ENCODE measurements around the gene LSS. TPM values are rescaled to one million over a fixed set of nuclear protein-coding genes. Genes with fewer than 3 reads are reported as not detected.
"Not testable (repeated sequence)": the region's sequence is repeated elsewhere in the genome, so short reads cannot be mapped to it uniquely, and the experiment has no call there.

Gene LSS
- total RNA-seq, 1 experiment from 2014 or later = 26.7 TPM

DNA sequence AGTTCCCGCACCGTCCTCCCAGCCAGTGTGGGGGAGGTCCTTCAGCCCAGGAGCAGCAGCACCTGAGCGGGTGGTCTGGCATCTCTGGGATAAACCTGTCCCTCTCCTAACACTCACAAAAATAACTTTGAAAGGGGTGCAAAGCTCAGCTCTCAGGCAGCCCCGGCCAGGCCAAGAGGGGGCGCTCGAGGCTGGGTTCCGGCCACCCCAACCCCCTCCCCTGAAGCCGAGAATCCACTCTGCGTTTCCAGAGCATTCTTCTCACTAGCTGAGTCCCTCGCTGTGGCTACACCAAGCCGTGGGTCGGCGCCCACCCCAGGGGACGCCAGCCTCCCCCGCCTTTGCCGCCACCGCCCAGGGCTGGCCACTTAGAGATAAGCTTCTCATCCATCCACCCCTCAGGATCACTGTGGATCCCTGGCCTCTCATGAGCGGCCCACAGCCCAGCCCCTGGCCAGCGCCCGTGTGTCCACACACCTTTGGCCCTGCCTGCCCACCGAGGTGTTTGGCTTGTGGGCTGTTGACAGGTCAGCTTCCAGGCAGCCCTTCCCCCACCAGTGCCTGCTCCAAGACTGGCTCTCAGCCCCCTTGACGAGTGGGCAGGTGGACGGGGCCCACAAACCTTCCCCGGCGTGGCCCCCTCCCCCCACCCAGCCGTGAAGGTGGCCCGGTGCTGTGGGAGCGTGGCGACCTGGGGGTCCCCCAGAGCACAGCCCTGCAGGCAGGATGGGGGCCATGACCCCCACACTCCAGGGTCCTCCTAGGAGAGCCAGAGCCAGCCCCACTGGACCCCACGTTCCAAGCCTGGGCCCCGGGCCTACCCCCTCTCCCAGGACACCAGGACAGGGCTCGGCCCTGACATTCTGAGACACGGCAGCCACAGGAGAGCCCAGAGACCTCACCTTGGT is 75.1 kb downstream of the LSS start:
- no peak for DNase-seq (ENCODE audit: low read depth)

DNA sequence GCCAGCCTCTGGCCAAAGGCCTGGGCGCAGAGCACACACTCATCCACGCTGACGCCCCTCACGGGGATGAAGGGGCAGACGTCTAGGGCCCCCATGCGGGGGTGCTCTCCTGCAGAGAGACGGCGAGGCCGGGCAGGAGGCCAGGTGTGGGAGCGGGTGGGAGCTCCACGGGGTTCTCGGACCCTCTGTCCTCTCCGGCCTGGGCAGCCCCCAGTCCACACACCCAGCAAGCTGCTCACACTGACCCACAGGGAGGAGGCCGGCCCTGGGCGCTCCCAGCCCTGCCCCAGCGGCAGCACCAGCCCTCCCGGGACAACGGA is 75.7 kb downstream of the LSS start:
- no peak for DNase-seq (ENCODE audit: low read depth)

DNA sequence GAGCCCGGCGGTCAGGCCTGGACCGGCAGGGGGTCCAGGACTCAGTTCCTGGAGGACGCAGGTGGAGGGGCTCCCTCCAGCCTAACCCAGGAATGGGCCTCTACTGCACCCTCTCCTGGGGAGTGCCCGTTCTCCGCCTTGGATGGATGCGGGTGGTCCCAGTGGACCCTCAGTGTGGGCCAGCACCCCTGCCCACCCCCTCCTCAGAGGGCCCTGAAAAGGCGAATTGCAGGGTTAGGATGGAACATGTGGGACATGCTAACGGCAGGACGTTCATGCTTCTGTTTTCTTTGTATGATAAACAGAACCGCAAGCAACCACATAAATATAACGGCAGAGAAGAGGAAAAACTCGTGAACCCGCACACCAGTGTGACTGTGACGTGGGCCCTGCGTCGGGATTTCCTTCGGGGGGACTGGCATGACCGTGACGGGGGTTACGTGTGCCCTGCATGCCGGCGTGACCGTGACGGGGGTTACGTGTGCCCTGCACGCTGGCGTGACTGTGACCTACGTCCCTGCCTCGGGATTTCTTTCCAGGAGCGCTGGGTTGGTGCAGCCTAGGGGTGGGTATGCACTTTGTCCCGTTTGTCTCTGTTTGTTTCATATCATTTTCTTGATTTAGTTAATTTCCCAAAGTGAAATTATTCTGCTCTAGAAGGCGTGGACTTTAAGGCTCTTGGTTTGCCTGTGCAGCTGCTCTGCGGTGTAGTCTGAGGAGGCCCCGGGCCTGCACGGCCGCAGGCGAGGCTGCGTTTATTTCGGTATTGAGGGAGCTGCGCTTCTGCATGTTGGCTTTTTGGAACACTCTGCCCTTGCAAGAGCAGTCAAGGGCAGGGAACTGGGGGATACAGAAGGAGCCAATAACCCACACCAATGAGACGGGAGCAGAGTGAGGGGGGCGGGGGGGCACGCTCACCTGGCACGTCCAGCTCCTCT is 76.3 kb downstream of the LSS start:
- no peak for DNase-seq (ENCODE audit: low read depth)

DNA sequence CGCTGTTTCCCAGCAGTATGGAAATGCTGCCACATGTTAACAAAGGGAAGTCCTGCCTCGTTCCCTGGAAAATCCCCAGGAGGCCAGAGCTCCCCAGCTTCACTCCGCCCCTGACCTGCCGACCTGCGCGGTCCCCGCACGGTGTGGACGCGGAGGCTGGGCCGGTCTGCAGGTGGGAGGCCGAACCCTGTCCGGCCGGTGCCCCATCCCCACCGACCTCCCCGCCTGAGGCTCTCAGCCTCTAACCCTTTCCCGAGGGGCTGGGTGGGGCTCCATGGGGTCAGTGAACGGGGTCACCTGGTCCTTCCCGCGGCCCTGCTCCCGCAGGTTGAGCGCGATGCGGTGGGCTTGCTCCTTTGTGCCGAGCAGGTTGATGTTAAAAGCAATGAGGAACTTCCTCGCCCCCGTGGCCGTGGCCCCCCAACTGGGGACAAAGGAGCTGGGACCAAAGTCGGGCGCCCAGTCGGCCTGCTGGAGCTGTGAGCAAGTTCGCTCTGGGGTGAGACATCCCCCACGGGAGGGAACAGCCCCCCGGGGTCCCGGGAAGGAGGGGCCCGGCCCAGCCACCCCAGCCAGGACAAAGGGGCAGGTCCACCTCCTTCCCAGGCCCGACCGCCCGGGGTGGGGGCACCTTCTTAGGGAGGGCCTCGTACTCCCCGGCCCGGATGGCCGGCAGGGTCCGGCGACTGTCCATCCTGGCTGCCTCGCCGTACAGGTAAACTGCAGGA is 77.1 kb downstream of the LSS start:
- DNase-seq (ENCODE audit: low read depth) = no peak

DNA sequence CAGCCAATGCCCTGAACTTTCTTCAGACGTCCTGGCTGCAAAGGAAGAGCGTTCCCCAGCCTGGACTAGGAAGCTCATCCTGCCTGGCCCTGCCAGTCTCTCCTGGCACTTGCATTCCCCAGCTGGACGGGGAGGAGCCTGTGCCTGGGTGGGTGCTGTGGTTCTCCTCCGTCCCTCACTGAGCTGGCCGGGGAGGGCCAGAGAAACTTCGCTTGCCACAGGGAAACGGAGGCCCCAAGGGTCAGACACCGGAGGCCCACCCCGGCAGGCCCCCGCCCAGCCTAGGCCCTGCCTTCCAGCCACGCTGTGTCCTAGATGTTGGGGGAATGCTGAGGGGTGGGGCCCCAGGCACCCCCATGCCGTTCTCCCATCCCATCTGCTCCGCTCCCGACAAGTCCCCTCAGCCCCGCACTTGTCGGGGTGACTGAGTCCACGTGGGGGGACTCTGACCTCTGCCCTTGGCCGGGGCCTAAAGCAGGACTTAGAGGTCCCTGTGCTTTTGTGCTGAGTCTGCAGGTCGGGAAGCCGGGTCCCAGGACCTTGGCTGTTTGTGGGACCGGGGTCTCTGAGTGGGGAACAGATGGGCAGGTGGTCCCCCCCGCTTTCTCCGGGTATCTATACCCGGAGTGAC is 78.0 kb downstream of the LSS start:
- DNase-seq (ENCODE audit: low read depth) = no peak

DNA sequence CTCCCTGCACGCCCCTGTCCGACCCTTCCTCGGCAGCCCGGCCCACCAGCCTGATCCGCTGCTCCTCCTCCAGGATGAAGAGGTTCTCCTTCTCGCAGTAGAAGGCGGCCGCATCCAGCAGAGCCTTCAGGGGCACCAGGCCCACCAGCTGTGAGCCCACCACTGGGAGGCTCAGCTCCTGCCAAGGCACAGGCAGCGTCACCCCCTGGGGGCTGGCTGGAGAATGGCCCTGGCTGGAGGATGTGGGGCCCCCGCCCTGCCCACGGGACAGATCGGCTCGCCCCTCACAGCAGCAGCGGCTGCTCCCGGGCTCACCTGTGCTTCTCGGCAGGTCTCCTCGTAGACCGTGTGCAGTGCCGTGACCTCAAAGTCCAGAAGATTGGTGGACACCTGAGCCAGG is 78.5 kb downstream of the LSS start:
- DNase-seq (ENCODE audit: low read depth) = no peak

DNA sequence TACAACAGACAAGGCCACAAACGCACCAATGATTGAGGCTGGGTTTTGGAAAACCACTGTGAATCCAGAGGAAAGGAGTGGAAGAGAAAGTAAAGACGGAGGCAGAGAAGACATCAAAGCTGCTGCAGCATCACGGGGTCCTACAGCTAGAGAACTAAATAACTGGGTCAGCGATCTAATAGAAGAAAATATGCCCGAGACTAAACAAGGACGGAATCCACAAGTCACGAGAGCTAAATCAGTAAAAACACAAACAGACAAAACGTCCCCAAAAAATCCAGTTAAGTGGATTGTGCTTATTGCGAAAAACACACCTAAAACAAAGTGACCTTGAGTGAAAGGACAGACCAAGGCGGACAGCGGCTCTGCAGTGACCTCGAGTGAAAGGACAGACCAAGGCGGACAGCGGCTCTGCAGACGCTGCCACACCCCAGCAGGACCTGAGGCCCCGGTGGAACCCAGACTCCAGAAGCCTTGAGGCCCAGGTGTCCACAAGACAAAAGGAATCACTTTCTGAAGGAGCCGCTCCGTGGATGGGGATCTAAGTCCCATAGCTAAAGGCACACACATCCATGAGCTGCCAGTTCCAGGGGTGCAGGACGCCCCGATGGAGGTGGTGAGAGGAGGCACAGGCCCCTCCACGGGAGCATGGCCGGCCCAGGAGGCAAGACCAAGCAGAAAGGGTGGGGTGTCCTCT is 79.2 kb downstream of the LSS start:
- DNase-seq (ENCODE audit: low read depth) = no peak

DNA sequence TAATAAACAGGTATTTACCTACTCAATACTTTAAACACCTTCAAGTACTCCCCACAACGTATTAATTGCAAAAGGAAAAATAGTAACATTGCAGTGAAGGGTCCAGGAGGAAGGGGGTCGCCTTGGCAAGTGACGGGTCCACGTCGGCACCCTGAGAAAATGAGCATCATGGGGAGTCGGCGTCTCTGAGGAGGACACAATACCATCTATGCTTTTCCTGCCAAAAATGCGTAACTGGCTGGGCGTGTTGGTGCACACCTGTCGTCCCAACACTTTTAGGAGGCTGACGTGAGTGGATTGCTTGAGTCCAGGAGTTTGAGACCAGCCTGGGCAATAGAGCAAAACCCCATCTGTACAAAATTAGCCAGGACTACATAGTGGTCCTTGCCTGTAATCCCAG is 80.5 kb downstream of the LSS start:
- no peak for DNase-seq (ENCODE audit: low read depth)

DNA sequence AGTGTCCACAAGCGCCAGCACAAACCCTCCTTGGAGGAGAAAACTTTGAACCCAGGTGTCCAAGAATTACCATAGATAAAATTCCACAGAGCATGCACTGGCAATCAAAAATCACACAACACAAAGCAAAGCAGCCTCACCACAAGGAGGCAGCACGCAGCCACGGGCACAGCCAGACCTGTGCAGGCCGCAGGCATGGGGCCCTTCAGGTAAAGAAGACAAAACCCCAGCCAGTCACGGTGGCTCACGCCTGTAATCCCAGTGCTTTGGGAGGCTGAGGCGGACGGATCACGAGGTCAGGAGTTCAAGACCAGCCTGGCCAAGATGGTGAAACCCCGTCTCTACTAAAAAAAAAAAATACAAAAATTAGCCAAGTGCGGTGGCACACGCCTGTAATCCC is 81.1 kb downstream of the LSS start:
- not testable (repeated sequence) for DNase-seq (ENCODE audit: low read depth)

DNA sequence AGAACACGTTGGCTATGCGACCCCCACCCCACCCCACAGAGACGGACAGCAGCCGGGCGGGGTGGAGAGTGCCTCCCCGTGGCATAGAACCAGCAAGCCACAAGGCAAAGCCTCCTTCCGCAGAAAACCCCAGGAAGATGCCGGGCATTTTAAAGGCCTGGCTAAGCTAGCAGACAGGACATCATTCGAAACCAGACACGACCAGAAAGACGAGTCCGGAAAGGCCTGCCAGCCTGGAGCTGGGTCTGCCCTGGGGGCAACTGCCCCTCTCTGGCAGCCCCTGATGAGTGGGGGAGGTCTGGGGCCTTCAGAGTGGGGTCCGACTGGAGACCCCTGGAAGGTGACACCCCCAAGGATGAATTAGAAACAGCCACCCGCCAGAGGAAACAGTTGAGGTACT is 81.7 kb downstream of the LSS start:
- DNase-seq (ENCODE audit: low read depth) = no peak

DNA sequence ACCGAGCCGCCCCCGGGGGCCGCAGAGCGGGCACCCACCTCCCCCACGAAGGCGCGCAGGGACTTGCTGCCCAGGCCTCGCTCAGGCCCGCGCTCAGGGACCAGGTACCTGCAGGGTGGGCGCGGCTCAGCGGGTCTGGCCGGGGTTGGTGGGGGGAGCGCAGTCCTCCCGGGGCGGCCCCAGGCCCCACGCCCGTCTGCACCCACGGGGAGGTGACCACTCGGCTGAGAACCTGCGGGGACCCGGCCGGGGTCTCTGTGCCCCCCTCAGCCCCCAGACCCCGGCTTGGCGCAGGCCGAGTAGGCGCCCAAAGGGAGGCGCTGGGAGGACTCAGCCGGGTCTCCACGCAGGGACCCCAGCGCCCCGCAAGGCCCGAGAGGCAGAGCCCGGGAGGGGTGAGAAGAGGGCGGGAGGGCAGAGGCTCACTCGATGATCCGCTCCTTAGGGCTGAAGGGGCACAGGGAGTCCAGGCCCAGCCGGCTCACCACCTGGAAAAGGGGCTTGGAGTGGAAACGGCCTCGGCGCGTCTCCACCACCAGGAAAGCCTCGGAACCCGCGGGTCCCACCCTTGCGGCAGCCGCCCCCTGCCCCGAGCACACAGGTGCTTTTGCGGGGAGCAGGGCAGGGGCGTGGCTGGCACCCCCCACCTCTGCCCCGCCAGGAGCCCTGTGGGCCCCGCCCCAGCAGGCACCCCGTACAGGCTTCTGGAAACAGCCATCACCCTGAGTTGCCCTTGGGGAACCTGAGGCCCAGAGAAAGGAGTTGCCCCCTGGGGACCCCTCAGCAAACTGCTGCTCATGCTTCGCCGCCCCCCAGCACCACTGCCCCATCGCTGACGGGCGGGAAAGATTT is 82.5 kb downstream of the LSS start:
- no peak for DNase-seq (ENCODE audit: low read depth)

DNA sequence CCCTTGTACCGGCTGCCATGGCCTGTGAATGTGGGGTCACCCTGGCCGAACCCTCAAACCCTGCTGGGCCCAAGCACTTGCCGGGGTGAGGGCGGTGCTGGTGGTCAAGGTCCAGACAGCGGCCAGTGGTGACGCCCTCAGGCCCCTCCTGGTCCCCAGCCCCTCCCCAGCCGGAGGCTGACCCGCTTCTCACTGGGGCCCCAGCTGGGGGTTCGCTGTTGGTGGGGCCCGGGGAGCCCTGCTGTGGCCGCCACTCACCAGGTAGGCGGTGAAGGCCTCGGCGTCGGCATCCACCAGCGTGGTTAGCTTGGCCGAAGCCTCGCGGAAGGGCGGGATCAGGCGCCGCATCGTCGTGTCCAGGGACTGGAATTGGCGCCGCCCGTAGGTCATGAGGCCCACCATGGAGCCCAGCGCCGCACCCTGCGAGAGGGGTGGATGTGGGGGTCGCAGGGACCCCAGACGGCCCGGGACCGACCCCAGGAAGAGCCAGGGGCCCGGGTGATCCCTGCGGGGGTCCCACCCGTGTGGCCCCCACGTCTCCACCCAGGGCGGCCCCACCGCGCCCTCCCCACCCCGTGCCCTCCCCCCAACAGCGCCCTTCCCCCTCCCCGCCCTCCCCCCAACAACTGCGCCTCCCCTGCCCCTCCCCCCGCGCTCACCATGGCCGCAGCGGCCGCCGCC is 83.3 kb downstream of the LSS start:
- DNase-seq (ENCODE audit: low read depth) = no peak

DNA sequence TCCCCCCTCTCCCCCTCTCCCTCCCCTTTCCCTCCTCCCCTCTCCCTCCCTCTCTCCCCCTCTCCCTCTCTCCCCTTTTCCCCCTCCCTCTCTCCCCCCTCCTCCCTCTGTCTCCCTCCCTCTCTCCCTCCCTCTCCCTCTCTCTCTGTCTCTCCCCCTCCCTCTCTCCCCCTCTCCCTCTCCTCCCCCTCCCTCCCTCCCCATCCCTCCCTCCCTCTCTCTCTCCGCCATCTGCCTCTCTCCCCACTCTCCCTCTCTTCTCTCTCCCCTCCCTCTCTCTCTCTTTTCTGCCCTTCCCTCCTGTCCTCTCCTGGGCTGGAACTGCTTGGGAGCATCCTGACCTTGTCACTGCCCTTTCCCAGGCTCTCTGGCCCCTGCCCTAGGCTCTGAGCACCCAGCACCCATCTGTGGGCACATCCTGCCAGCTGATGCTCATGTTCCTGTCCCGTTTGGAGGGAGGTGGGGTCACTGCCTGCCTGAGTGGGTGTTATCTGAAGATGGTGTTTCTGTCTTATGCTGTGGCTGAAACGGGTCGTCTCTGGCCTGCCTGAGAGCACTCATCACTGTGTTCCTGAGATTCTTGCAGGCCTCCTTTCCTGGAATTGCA is 84.0 kb downstream of the LSS start:
- no peak for DNase-seq (ENCODE audit: low read depth)

DNA sequence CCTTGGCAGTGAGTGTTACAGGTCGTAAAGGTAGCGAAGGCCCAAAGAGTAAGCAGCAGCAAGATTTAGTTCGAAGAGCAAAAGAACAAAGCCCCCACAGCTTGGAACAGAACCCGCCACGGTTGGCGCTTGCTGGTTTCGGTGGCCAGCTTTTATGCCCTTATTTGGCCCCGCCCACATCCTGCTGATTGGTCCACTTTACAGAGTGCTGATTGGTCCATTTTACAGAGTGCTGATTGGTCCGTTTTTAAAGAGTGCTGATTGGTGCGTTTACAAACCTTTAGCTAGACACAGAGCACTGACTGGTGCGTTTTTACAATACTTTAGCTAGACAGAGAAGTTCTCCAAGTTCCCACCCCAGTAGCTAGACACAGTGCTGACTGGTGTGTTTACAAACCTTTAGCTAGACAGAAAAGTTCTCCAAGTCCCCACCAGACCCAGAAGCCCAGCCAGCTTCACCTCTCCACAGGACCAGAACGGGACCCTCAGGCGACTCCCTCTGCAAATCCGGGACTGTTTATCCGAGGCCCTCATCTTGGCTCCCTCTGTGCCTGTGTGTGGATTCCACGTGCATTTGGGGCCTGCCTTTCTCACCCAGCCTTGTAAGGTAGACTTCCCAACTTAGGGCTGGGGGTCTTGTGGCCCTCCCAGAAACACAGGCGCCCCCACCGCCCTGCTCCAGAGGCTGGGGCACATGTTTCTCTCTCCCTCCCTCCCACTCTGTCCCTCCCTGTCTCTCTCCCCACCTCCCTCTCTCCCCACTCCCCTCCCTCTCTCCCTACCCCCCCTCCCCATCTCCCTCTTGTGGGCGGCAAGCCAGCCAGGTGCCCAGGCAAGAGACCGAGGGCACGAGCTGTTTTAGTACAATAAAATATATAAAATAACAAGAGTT is 85.7 kb downstream of the LSS start:
- DNase-seq (ENCODE audit: low read depth) = no peak

DNA sequence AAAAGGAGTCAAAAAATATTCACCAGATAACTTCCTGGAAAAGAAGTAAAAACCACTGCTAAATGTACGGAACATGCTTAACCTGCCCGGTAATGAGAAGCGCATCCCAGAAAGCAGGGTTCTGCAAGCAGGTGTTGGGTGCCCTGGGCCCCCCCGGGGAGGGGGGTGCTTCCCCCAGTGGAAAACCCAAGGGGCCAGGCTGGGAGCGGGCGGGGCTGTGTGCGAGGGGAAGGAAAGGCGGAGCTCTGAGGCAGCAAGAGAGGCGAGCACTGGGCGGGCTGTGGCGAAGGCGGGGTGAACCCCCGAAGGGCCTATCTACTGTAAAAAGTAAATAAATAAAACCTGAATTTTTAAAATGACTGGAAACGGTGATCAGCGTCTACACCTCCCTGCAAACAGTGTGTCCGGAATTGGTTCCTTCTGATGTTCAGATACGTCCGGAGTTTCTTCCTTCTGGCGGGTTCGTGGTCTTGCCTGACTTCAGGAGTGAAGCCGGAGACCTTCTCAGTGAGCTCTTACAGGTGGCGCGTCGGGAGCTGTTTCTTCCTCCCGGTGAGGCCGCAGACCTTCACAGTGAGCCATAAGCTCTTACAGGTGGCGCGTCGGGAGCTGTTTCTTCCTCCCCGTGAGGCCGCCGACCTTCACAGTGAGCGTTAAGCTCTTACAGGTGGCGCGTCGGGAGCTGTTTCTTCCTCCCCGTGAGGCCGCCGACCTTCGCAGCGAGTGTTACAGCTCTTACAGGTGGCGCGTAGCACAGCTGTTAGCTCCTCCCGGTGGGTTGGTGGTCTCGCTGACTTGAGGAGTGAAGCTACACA is 86.6 kb downstream of the LSS start:
- no peak for DNase-seq (ENCODE audit: low read depth)

DNA sequence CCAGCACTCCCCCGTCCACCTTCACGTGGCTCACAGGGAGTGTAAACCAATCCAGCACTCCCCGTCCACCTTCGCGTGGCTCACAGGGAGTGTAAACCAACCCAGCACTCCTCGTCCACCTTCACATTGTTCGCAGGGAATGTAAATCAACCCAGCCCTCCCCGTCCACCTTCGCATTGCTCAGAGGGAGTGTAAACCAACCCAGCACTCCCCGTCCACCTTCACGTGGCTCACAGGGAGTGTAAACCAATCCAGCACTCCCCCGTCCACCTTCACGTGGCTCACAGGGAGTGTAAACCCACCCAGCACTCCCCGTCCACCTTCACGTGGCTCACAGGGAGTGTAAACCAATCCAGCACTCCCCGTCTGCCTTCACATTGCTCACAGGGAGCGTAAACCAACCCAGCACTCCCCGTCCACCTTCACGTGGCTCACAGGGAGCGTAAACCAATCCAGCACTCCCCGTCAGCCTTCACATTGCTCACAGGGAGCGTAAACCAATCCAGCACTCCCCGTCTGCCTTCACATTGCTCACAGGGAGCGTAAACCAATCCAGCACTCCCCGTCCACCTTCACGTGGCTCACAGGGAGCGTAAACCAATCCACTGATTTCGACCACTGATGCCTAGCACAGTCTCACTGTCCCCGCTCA is 88.1 kb downstream of the LSS start:
- DNase-seq (ENCODE audit: low read depth) = not testable (repeated sequence)

DNA sequence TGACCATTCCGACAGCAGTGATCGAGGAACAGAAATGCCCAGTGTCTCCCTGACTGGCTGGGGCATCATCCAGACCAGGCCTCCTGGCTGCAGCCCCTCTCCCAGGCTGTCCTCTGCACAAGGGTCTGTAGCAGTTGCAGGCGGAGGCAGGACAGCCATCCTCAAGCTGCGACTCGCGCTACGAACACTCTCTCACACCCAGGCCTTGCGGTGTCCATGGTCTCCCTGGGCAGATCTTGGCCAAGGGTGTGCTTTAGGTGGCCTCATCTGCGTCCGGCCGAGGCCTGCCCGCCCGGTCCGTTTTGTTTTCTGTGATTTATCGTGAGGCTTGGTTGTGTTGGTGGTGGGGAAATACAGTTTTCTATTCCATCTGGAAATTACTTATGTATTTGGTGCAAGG is 88.9 kb downstream of the LSS start:
- no peak for DNase-seq (ENCODE audit: low read depth)

All from RPMI7951 (cell line).